Endodermal cell (in vitro differentiated cells): ENCODE data around the gene CHRM2. TPM values are rescaled to one million over a fixed set of nuclear protein-coding genes. Genes with fewer than 3 reads are reported as not detected.

Experiments used
- DNase-seq: peaks from one replicate; pipeline ENCODE4 v3.0.0-alpha.2; 2017
- H3K27ac ChIP-seq: 2 replicates; pipeline ENCODE4 v1.5.1; 2013; ENCODE audit warnings: mild to moderate bottlenecking, low read depth, low read length, moderate library complexity
- H3K27me3 ChIP-seq: 2 replicates; pipeline ENCODE4 v1.6.1; 2013; ENCODE audit warnings: mild to moderate bottlenecking, low read length, moderate library complexity; ENCODE audit not compliant: insufficient read depth, control insufficient read depth, poor library complexity, severe bottlenecking
- H3K36me3 ChIP-seq: 2 replicates; pipeline ENCODE4 v1.7.0; 2013; ENCODE audit warnings: mild to moderate bottlenecking, low read length, moderate library complexity; ENCODE audit not compliant: control insufficient read depth, insufficient read depth
- H3K4me1 ChIP-seq: one replicate; pipeline ENCODE4 v1.7.0; 2013; ENCODE audit warnings: low read length; ENCODE audit not compliant: control insufficient read depth, insufficient read depth
- H3K4me3 ChIP-seq: 2 replicates; pipeline ENCODE4 v1.5.1; 2013; ENCODE audit warnings: mild to moderate bottlenecking, low read length, moderate library complexity
- H3K9ac ChIP-seq: 2 replicates; pipeline ENCODE4 v1.6.1; 2013; ENCODE audit warnings: mild to moderate bottlenecking, low read length, moderate library complexity; ENCODE audit not compliant: poor library complexity, severe bottlenecking; ENCODE audit errors: extremely low read depth
- H3K9me3 ChIP-seq: 2 replicates; pipeline ENCODE4 v1.6.1; 2013; ENCODE audit warnings: mild to moderate bottlenecking, low read length, moderate library complexity; ENCODE audit not compliant: control insufficient read depth
- H3K27ac Mint-ChIP-seq: 2 replicates; pipeline ENCODE4 v1.8.0; 2020; ENCODE audit warnings: mixed read lengths
- H3K27me3 Mint-ChIP-seq: 2 replicates; pipeline ENCODE4 v1.8.0; 2021; ENCODE audit warnings: mild to moderate bottlenecking, mixed read lengths; ENCODE audit not compliant: insufficient read depth
- H3K36me3 Mint-ChIP-seq: 2 replicates; pipeline ENCODE4 v1.8.0; 2020; ENCODE audit warnings: low read depth, mixed read lengths
- H3K4me1 Mint-ChIP-seq: 2 replicates; pipeline ENCODE4 v1.8.0; 2020; ENCODE audit warnings: mixed read lengths
- H3K4me3 Mint-ChIP-seq: 2 replicates; pipeline ENCODE4 v1.8.0; 2020; ENCODE audit warnings: mild to moderate bottlenecking, moderate library complexity, mixed read lengths
- H3K9me3 Mint-ChIP-seq: 2 replicates; pipeline ENCODE4 v1.8.0; 2020; ENCODE audit warnings: mild to moderate bottlenecking, mixed read lengths
- CTCF ChIP-seq: fragments of 200-600 bp; sonication (generic); conservative IDR thresholded peaks from 2 replicates; pipeline ENCODE4 v1.5.0; 2021; ENCODE audit warnings: antibody characterized with exemption, mild to moderate bottlenecking
- WGBS, 2 experiments: methylation state at CpG; one replicate each; pipeline versions ENCODE4 v1.1.5 to v1.1.7; 2013; ENCODE audit warnings: missing lambda C conversion rate in 2 of 2, mixed read lengths in 1 of 2; ENCODE audit not compliant: insufficient coverage in 1 of 2, insufficient read length in 1 of 2; 5-methylcytosine and 5-hydroxymethylcytosine counted together
- total RNA-seq, 2 donors: library from RNA; stranded (reverse); fragmentation: NEBNext Ultra II Directional in 1 of 2; extraction: Animal tissue kit (Norgen Biotek cat#: 25700) in 1 of 2; gene quantifications; 2 replicates in 1 of 2; 3 replicates in 1 of 2; pipeline ENCODE4 v1.2.1, GENCODE V29; 2021

Gene CHRM2
- total RNA-seq, 2 donors from 2014 or later: not detected

- Histone ChIP-seq H3K27me3 (peaks cover 47% of the 10 kb centered on the region), H3K9me3 (no peaks in the 10 kb centered on the region), H3K4me1 (peaks cover 7% of the 10 kb centered on the region), H3K27ac (no peak overlapping the region), H3K36me3 (no peaks in the 10 kb centered on the region), H3K4me3 (no peak overlapping the region), H3K9ac (no peak overlapping the region)
- H3K27ac Mint-ChIP-seq: no peak overlapping the region
- DNase-seq: no peak
- H3K9me3 Mint-ChIP-seq: no peaks in the 10 kb centered on the region
- WGBS, 2 experiments: 57% methylated on average over 2 of the region's 2 CpGs; no CpG with 5 or more reads in 1 of the 2 experiments
- H3K36me3 Mint-ChIP-seq: no peaks in the 10 kb centered on the region
- H3K4me3 Mint-ChIP-seq: no peak overlapping the region
- H3K27me3 Mint-ChIP-seq: peaks cover 48% of the 10 kb centered on the region
- peak; percentile 78 for TF ChIP-seq CTCF
- H3K4me1 Mint-ChIP-seq: peaks cover 35% of the 10 kb centered on the region
Observed at GRCh38 chr7:136874393-136875032, 6.1 kb downstream of the CHRM2 start.

GRCh38 chr7:136877509-136877908 lies 9.1 kb downstream of the CHRM2 start:
- no peak overlapping the region for H3K27ac Mint-ChIP-seq
- H3K27ac ChIP-seq: no peak overlapping the region

GRCh38 chr7:136877990-136878389 lies 9.5 kb downstream of the CHRM2 start:
- Mint-ChIP-seq H3K9me3 (no peaks in the 10 kb centered on the region), H3K27me3 (peaks cover 13% of the 10 kb centered on the region), H3K4me3 (no peak overlapping the region), H3K4me1 (peaks cover 24% of the 10 kb centered on the region), H3K27ac (no peak overlapping the region), H3K36me3 (no peaks in the 10 kb centered on the region)
- Histone ChIP-seq H3K27me3 (peaks cover 12% of the 10 kb centered on the region), H3K9me3 (no peaks in the 10 kb centered on the region), H3K36me3 (no peaks in the 10 kb centered on the region), H3K4me3 (no peak overlapping the region), H3K27ac (no peak overlapping the region), H3K9ac (no peak overlapping the region), H3K4me1 (no peaks in the 10 kb centered on the region)
- TF ChIP-seq CTCF: no peak
- DNase-seq: no peak
- 78% methylated on average over 2 of the region's 2 CpGs; no CpG with 5 or more reads in 1 of the 2 experiments for WGBS, 2 experiments

More at GRCh38 chr7:136877509-136877908, 9.1 kb downstream of the CHRM2 start:
- H3K36me3 ChIP-seq: no peaks in the 10 kb centered on the region
- peaks cover 17% of the 10 kb centered on the region for H3K27me3 ChIP-seq
- no peaks in the 10 kb centered on the region for H3K9me3 ChIP-seq
- H3K4me3 Mint-ChIP-seq: no peak overlapping the region
- no peaks in the 10 kb centered on the region for H3K4me1 ChIP-seq
- peaks cover 24% of the 10 kb centered on the region for H3K4me1 Mint-ChIP-seq
- no peak overlapping the region for H3K9ac ChIP-seq
- TF ChIP-seq CTCF: no peak
- no peaks in the 10 kb centered on the region for H3K36me3 Mint-ChIP-seq
- H3K9me3 Mint-ChIP-seq: no peaks in the 10 kb centered on the region
- peaks cover 18% of the 10 kb centered on the region for H3K27me3 Mint-ChIP-seq
- 91% methylated on average over 1 of the region's 1 CpG; no CpG with 5 or more reads in 1 of the 2 experiments for WGBS, 2 experiments
- DNase-seq: no peak
- H3K4me3 ChIP-seq: no peak overlapping the region
